ENCODE measurements around the gene MAS1. TPM values are rescaled to one million over a fixed set of nuclear protein-coding genes. Genes with fewer than 3 reads are reported as not detected.
"Not testable (repeated sequence)": the region's sequence is repeated elsewhere in the genome, so short reads cannot be mapped to it uniquely, and the experiment has no call there.

MAS1 gene
- polyA plus RNA-seq, 3 donors: under 0.01 TPM; not detected in 2

DNA sequence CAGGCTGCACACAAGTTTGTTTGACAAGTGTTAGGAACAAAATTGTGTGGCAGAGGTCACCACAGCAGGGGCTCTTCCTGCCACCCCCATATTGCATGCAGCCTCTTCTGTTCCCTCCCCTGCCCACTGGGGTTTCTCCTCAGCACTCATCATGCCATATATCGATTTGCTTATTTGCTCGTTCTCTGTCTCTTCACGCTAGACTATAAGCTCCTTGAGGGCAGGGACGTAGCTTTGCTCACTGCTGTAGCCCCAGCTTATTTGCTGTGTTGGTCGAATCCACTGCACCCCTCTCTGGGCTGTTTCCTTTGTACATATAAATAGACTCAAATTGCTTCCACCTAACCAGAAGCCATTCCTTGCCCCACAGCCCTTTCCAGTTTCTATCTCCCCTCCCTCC is 19.6 kb downstream of the MAS1 start:
- 89 to 90% (median 90%) methylated on average over 5 of the region's 5 CpGs for WGBS, 3 donors
- H3K27ac ChIP-seq (ENCODE audit: low read depth, low read length): no peak overlapping the region

DNA sequence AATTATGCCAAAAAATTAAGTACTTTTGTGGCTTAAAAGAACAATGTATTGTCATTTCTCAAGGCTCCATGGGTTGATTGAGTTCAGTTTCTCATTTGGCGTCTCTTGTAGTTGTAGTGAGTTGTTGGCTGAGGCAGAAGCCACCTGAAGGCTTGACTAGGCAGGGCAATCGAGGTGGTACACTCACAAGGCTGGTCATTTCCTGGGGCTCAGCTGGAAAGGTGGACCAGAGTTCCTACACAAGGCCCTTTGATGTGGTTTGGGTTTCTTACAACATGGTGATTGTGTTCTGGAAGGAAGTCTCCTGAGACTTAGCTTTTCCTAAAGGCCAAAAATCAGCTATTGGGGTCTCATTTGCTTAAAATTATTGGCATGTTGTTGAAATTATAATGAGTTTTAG is 22.6 kb downstream of the MAS1 start:
- no peak overlapping the region for H3K27ac ChIP-seq (ENCODE audit: low read depth, low read length)
- WGBS, 3 donors: 72 to 84% (median 77%) methylated on average over 2 of the region's 2 CpGs

DNA sequence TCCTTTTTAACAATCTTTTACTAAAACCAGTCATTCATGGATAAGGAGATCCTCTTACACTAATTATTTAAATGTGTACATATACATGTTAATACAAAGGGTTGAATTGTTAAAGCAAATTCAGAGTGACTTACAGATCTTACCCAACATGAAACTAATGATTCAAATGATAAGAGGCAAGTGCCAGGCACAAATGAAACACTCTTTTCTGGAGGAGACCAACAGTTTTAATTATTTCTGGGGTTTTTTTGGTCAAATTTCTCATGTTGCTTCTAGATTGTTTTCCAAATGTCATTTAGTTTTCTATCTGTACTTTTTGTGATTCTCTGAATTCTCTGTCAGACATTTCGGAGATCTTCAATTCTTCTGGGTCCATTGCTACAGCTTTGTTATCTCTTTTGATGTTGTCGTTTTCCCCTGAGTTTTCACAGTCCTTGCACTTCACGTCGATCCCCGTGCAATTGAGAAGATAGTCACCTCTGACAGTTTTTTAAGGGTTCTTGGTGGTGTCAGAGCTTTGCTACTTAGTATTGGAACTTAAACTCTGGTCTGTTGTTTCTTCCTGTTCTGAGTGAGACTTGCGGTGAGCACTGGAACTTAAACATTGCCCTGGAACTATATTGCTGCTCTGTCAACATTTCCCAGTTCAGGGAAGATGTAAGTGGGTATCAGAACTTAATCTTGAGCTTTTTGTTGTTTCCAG is 23.2 kb downstream of the MAS1 start:
- no peak overlapping the region for H3K27ac ChIP-seq (ENCODE audit: low read depth, low read length)
- 83 to 91% (median 84%) methylated on average over 6 of the region's 6 CpGs for WGBS, 3 donors

DNA sequence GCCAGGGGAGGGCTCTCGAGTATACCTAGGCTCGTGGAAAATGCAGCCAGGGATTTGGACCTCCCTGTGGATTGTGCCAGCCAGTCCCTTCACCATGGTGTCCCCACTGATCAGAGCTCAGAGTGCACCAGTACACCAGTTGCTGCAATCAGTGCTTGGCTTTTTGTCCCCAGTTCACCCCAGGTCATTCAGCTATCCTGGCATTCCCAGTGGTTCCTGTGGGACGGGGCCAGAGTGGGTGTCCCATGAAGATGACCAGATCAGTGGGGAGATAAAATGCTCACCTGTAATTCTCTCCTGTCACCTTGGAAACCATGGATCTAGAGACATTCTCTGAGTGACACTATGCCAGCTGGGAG is 23.8 kb downstream of the MAS1 start:
- H3K27ac ChIP-seq (ENCODE audit: low read depth, low read length): no peak overlapping the region

DNA sequence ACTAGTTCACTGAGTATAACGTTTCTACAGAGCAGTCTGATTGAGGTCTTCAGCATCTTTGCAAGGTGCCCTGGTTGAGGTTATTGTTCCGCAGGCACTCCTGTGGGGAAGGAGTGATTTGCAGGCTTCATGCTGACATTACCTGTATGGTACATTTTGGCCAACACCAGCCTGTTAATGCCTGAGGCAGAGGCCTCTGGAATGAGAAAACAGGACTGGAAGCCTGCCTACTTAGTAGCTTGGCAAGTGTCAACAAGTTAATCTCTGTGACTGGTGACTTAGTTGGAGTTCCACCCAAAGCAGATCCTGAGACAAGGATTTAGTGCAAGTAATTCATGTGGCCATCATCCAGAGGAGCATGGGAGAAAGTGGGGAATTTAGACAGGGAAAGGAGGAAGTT is 24.6 kb downstream of the MAS1 start:
- H3K27ac ChIP-seq (ENCODE audit: low read depth, low read length): no peak overlapping the region
- WGBS, 3 donors: 72 to 79% (median 78%) methylated on average over 2 of the region's 2 CpGs

More for the DNA sequence above, 23.8 kb downstream of the MAS1 start:
- 74 to 88% (median 85%) methylated on average over 3 of the region's 3 CpGs for WGBS, 3 donors

DNA sequence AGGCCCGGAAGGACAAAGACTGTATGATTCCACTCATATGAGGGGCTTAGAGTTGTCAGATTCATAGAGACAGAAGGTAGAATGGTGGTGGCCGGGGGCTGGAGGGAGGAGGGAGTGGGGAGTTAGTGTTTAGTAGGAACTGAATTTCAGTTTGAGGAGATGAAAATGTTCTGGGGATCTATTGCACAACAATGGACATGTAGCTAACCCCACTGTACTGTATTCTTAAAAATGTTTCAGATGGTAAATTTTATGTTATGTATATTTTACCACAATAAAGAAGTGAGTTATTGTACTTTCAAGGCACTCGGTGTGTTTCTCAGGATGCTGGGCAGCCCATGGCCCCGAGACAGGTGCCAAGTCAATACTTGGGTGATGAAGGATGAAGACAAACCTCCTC is 25.4 kb downstream of the MAS1 start:
- 89 to 92% (median 90%) methylated on average over 4 of the region's 4 CpGs for WGBS, 3 donors
- no peak overlapping the region for H3K27ac ChIP-seq (ENCODE audit: low read depth, low read length)

DNA sequence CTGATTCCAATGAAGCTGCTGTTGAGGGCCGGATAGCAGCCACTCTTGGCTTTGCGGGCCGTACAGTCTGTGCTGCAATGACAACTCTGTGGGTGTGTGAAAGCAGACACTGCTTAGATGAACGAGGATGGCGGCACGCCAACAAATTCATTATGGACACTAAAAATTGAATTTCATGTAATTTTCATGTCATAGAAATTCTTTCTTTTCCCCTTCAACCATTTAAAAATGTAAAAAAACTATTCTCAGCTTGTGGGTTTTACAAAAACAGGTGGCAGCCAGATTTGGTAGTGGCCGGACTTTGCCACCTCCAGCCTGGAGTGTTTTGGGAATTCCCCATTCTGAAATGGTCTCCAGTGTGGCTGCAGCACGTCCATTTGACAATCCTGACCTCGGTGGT is 26.0 kb downstream of the MAS1 start:
- 74 to 78% (median 76%) methylated on average over 9 of the region's 9 CpGs for WGBS, 3 donors
- H3K27ac ChIP-seq (ENCODE audit: low read depth, low read length): no peak overlapping the region

DNA sequence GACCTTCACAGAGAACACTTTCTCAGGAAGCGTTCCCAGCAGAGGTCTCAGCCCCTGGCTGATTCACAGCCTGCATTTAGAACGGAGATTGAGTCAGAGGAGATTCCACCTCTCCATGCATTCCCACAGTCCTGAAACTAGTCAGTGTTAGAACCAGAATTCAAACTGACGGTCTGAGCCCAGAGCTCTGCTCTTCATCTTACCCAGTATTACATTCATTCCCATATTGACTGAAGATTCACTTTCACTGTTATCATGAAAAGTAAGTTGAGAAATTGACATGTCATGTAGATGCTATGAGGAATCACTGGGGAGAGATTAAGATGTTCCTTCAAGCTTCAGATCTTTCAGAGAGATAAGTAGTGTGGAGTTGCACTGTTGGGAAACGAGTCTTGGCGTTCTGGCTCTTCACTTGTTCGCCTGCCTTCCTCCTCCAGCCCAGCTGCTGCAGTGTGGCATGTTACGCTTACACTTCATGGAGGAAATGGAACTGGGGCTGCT is 28.3 kb downstream of the MAS1 start:
- WGBS, 3 donors: 79 to 84% (median 79%) methylated on average over 7 of the region's 7 CpGs
- H3K27ac ChIP-seq (ENCODE audit: low read depth, low read length): no peak overlapping the region

DNA sequence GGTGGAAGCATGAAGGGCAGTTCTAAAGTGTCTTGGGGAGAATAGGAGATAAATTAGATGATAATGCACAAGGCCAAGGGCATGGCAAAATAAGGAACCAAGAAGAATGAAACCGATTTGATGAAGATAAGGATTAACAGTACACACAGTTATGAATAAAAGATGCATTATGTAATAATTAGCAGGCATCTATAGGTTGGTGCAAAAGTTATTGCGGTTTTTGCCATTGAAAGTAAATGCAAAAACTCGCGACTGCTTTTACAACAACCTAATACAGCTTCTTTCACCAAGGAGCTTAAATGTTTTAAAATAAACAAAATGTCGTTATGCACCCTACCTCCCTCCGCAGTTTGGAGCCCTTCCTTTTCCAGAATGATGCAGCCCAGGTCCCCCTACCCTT is 29.0 kb downstream of the MAS1 start:
- 79 to 90% (median 88%) methylated on average over 6 of the region's 6 CpGs for WGBS, 3 donors
- no peak overlapping the region for H3K27ac ChIP-seq (ENCODE audit: low read depth, low read length)

DNA sequence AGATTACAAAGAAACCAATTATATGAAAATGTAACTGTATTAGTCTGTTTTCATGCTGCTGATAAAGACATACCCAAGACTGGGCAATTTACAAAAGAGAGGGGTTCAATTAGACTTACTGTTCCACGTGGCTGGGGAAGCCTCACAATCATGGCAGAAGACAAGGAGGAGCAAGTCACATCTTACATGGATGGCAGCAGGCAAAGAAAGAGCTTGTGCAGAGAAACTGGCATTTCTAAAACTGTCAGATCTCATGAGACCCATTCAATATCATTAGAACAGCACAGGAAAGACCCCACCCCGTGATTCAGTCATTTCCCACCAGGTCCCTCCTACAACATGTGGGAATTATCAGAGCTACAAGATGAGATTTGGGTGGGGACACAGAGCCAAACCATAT is 33.4 kb downstream of the MAS1 start:
- not testable (repeated sequence) for H3K27ac ChIP-seq (ENCODE audit: low read depth, low read length)

DNA sequence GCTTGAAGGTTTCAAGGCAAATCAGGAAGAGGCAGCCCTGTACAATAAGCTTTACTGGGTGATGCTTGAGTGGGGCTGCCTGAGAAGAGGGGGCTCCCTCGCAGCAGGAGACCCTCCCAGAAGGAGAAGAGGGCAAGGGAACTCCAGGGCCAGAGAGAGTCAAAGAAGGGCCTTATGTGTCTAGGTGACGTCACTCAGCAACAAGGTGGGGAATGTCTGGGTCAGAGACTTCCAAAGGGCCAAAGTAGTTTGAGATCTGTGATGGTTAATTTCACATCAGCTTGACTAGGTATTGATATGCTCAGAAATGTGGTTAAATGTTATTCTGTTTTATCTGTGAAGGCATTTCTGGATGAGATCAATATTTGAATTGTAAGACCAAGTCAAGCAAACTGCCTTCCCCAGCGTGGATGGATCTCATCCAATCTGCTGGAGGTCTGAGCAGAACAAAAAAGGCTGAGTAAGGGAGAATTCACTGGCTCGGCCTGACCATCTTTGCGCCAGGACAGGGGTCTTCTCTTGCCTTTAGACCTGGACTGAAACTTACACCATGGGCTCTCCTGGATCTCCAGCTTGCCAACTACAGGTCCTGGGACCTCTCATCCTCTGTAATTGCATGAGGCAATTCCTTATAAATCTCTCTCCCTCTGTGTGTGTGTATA is 35.9 kb downstream of the MAS1 start:
- H3K27ac ChIP-seq (ENCODE audit: low read depth, low read length): no peak overlapping the region
- WGBS, 3 donors: 71 to 95% (median 89%) methylated on average over 5 of the region's 5 CpGs

More for the DNA sequence above, 33.4 kb downstream of the MAS1 start:
- 48 to 64% (median 61%) methylated on average over 2 of the region's 2 CpGs for WGBS, 3 donors

DNA sequence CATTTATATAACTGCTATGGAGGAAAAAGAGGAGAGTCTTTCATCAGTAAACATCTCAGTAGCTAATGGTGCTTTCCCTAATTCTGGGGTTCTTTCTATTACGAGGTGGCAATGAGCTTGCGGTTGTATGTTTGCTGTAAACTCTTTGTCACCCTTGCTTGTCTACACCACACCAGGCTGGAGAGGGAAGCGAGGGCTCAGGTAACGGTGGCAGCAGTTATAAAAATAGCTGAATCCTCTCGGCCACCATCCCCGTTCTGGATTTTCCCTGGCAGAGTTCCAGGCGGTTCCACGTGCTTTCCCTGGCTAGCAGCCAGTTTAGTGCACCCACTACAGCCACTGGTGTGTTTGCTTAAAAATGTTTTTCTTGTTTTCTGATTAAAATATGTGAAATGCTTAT is 39.0 kb downstream of the MAS1 start:
- 22 to 30% (median 26%) methylated on average over 8 of the region's 8 CpGs for WGBS, 3 donors
- H3K27ac ChIP-seq (ENCODE audit: low read depth, low read length): no peak overlapping the region

DNA sequence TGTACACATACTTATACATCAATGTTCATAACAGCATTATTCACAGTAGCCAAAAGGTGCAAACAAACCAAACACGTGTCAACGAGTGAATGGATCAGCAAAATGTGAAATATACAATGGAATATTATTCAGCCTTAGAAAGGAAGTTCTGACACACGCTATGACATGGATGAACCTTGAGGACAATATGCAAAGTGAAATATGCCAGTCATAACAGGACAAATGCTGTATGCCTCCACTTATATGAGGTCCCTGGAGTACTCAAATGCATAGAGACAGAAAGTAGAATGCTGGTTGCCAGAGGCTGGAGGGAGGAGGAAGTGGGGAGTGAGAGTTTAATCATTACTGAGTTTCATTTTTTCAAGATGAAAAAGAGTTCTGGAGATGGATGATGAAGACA is 40.3 kb downstream of the MAS1 start:
- WGBS, 3 donors: 89 to 91% (median 90%) methylated on average over 3 of the region's 3 CpGs
- H3K27ac ChIP-seq (ENCODE audit: low read depth, low read length): no peak overlapping the region

DNA sequence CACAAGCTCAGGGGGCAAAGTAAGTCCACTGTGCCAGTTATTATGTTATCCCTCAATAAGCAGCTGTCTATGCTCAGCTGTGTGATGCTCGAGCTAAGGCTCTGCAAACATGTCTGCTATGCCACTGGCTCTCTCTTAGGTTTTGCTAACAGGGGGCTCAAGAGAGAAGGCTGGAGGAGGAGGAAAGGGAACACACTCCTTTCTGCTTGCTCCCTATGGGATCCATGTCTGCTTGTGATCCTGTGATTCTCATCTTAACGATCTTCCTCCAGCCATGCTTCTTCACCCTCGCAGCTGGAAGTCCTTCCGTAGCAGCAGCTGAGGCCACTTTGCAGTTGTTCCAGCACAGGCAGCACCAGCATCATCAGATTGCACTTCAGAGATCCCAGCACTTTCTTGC is 41.1 kb downstream of the MAS1 start:
- 74 to 85% (median 78%) methylated on average over 4 of the region's 4 CpGs for WGBS, 3 donors
- H3K27ac ChIP-seq (ENCODE audit: low read depth, low read length): no peak overlapping the region

DNA sequence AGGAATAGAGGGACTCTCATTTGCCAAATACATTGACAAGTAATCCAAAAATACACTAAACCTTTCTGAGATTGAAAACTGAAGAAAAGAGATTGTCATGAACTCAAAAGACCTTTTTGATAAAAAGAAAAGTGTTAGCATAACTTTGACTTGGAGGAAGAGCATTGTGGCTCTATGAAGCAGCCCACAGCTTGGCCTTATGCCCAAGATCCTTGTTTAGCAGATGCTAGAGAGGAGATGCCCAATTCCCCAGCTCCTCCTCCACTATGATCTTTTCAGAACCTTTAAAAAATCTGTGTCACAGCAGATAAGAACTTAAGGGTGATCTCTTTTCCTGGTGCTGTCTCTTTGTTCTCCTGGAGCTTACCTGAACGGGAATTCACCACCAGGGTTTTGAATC is 42.3 kb downstream of the MAS1 start:
- no peak overlapping the region for H3K27ac ChIP-seq (ENCODE audit: low read depth, low read length)
- WGBS, 3 donors: 91 to 100% (median 96%) methylated on average over 1 of the region's 1 CpG

DNA sequence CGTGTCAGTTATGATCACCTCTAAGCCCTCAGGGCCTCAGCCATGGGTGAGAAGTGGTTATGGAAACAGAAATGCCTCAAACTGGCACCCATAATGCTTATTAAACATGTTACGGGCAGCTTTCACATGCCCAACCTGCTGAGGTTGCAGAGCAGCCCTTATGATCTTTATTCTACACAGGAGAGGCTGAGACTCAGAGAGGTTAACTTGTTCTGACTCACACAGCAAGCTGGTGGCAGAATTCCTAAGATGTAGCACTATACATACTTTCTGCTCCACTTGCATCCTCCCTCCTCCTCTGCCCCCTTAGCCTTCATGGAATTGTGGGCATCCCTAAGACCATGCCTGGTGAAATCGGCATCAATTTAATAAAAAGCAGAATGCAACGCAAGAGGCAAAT is 43.4 kb downstream of the MAS1 start:
- no peak overlapping the region for H3K27ac ChIP-seq (ENCODE audit: low read depth, low read length)
- WGBS, 3 donors: 86 to 93% (median 92%) methylated on average over 4 of the region's 4 CpGs

DNA sequence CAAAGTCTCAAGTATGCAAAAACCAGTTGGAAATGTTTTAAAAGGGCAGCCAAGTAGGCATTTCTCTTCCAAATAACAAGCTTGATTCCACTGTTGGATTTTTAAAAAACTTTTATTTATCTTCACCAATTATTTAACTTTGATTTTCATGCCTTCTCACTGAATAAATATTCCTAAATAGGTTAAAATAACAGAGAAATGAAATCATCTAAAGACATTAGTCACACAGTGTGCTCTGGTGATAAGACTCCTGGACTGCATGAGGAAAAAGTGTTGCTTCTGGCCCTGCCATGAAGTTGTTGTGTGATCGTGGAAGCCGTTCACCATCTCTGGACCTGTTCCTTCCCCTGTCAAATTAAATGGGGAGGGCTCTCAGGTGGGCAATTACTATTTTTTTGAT is 44.3 kb downstream of the MAS1 start:
- H3K27ac ChIP-seq (ENCODE audit: low read depth, low read length): no peak overlapping the region
- 58 to 76% (median 71%) methylated on average over 2 of the region's 2 CpGs for WGBS, 3 donors

DNA sequence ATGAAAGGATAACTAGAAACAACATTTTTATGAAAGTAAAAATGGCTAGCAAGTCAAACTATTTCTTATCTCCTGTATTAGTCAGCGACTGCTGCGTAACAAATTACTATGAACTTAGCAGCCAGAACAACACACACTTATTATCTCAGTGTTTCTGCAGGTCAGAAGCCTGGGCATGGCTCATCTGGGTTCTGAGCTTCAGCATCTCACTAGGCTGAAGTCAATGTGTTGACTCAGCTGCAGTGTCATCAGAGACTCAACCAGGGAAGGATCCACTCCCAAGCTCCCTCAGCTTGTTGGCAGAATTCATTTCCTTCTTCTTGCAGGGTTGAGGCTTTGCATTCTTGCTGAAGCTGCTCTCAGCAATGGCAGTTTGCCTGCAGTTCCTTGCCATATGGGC is 44.8 kb downstream of the MAS1 start:
- WGBS, 3 donors: 91 to 98% (median 98%) methylated on average over 2 of the region's 2 CpGs
- no peak overlapping the region for H3K27ac ChIP-seq (ENCODE audit: low read depth, low read length)

DNA sequence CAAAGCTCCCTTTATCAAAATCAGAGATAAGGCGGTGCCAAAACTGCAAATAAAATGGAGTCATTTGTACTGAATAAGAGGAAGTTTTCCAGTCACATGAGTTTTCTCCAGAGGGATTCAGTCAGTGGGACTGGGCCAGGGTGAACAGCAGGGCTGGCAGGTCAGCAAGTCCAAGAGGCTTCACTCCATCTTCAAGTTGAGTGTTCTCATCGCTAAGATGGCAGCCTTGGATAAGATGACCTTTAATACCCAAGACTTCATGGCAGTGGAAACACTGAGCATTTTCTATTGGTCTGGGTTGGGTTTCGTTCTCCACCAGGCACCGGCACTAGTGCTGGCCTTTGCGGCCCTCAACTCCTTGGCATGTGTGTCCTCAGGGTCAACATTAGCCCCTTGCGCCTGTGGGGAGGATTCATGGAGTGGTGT is 48.8 kb downstream of the MAS1 start:
- WGBS, 3 donors: 34 to 61% (median 49%) methylated on average over 6 of the region's 6 CpGs
- no peak overlapping the region for H3K27ac ChIP-seq (ENCODE audit: low read depth, low read length)
